ENCODE results near the gene TMEM178B. TPM values are rescaled to one million over a fixed set of nuclear protein-coding genes. Genes with fewer than 3 reads are reported as not detected.

Gene TMEM178B
- total and polyA plus RNA-seq, 2 of the 13 experiments (the other 11 are each of a cell fraction or from before 2014, with no cell fraction given), result 0.01 to 0.02 TPM

DNA sequence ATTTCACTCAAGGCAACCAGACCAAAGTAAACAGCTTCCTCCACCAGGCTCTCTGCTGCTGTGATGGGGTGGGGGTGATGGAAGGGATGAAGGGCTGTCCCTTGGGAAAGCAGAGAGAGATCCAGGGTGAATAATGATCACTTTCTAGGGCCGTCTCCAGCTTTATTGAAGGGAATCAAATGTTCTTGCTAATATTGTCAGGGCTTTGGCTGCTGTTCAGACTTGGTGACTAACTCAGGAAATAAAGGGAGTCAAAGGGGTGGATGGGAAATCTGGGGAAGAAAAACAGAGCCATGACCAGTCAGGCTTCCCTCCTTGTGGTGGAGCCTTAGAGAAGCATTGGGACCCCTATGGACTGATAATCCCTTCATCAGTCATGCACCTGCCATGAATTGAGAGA is 281.2 kb downstream of the TMEM178B start (continued):
- TF ChIP-seq ZNF260 (CRISPR knock-in tag; IDR thresholded peaks at IDR 0.05; ENCODE audit: borderline replicate concordance, low read depth) (no peak), ZNF430 (CRISPR knock-in tag; IDR thresholded peaks at IDR 0.05) (no peak)

DNA sequence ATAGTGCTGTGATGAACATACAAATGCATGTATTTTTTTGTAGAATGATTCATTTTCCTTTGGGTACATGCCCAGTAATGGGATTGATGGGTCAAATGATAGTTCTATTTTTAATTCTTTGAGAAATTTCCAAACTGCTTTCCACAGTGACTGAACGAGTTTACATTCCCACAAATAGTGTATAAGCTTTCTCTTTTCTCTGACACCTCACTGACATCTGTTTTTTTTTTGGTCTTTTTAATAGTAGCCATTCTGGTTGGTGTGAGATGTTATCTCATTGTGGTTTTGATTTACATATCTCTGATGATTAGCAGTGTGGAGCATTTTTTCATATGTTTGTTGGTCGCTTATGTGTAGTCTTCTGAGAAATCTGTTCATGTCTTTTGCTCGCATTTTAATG is 282.3 kb downstream of the TMEM178B start:
- intact Hi-C loops (cut with micrococcal nuclease; ENCODE audit: unreplicated experiment), result no loop called here
- Histone ChIP-seq H3K4me3 (replicated peaks in 1 of 3; ENCODE audit: insufficient read depth in 1 of 3, low read depth in 2 of 3, low read length in 3 of 3) (no peak overlapping the region), H3K27ac (ENCODE audit: extremely low read length, insufficient read depth, low read length) (no peak overlapping the region), H3K4me1 (ENCODE audit: insufficient read depth, low read length) (no peaks in the 10 kb centered on the region), H3K9me3 (ENCODE audit: low read length) (no peaks in the 10 kb centered on the region), H2AFZ (ENCODE audit: low read length) (no peak overlapping the region), H3K9ac (ENCODE audit: insufficient read depth, low read depth, low read length) (no peak overlapping the region), H4K20me1 (ENCODE audit: insufficient read depth, low read length) (no peaks in the 10 kb centered on the region), H3K79me2 (ENCODE audit: insufficient read depth, low read length) (no peaks in the 10 kb centered on the region), H3K27me3 (ENCODE audit: control insufficient read depth in 1 of 2, insufficient read depth in 2 of 2, low read length in 2 of 2) (peaks cover 0 to 5% of the 10 kb centered on the region in 2 experiments; a peak in 1 of 5 replicates), H3K4me2 (ENCODE audit: low read depth, low read length) (no peak overlapping the region), H3K36me3 (replicated peaks in 1 of 2; ENCODE audit: control insufficient read depth in 1 of 2, insufficient read depth in 2 of 2, low read length in 2 of 2) (no peaks in the 10 kb centered on the region)
- FAIRE-seq, result no peak
- TF ChIP-seq, protein P1, sequence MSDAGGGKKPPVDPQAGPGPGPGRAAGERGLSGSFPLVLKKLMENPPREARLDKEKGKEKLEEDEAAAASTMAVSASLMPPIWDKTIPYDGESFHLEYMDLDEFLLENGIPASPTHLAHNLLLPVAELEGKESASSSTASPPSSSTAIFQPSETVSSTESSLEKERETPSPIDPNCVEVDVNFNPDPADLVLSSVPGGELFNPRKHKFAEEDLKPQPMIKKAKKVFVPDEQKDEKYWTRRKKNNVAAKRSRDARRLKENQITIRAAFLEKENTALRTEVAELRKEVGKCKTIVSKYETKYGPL (CRISPR knock-in tag; IDR thresholded peaks at IDR 0.05), result no peak
- ChIA-PET POLR2A (no interaction called here), CTCF (ENCODE audit: low intra/inter-chr PET ratio, low total read pairs) (no interaction called here)
- WGBS (ENCODE audit: low lambda C conversion rate), result 0% methylated on average over 3 of the region's 3 CpGs
- DNase-seq (ENCODE audit: low spot score), result no peak
- in situ Hi-C loops (cut with HindIII; ENCODE audit: extremely low pct_ligation_motif_present, low pct_unique_long_range_greater_than_20kb), result no loop called here
- no TSS peak for BruUV-seq (replicated peaks)
- no peak for ATAC-seq

DNA sequence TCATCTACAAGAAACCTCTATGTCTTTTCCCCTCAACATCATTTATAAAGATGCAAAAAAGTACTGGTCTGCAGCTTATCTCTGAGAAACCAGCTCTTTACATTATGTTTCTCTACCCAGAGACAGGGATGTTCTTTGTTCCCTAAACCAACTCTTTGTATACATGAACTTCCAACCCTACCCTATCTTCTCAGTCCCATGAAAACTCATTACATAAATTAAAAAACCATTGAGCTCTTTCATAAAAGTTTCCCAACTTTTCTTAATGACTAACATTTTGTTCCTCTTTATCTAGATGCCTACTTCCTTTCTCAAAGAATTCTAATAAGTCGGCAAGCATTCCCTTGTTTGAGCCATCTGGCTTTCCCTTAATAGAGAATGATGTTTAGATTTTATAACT is 284.5 kb downstream of the TMEM178B start:
- H3K36me3 ChIP-seq (replicated peaks in 1 of 2; ENCODE audit: control insufficient read depth in 1 of 2, insufficient read depth in 2 of 2, low read length in 2 of 2), result no peaks in the 10 kb centered on the region
- H3K4me1 ChIP-seq (ENCODE audit: insufficient read depth, low read length), result no peaks in the 10 kb centered on the region
- no peaks in the 10 kb centered on the region for H3K9me3 ChIP-seq (ENCODE audit: low read length)
- ChIA-PET POLR2A (no interaction called here), CTCF (ENCODE audit: low intra/inter-chr PET ratio, low total read pairs) (no interaction called here)
- intact Hi-C loops (cut with micrococcal nuclease; ENCODE audit: unreplicated experiment), result no loop called here
- no peaks in the 10 kb centered on the region for H3K27me3 ChIP-seq (ENCODE audit: control insufficient read depth in 1 of 2, insufficient read depth in 2 of 2, low read length in 2 of 2)
- ATAC-seq, result no peak
- H3K9ac ChIP-seq (ENCODE audit: insufficient read depth, low read depth, low read length), result no peak overlapping the region
- in situ Hi-C loops (cut with HindIII; ENCODE audit: extremely low pct_ligation_motif_present, low pct_unique_long_range_greater_than_20kb), result no loop called here
- no peak for DNase-seq (ENCODE audit: low spot score)
- WGBS (ENCODE audit: low lambda C conversion rate), result 2% methylated on average over 1 of the region's 1 CpG
- BruUV-seq (replicated peaks), result no TSS peak
- FAIRE-seq, result no peak
- no peak overlapping the region for H3K4me3 ChIP-seq (replicated peaks in 1 of 3; ENCODE audit: insufficient read depth in 1 of 3, low read depth in 2 of 3, low read length in 3 of 3)
- H3K79me2 ChIP-seq (ENCODE audit: insufficient read depth, low read length), result no peaks in the 10 kb centered on the region
- no peak overlapping the region for H3K4me2 ChIP-seq (ENCODE audit: low read depth, low read length)
- no peak overlapping the region for H2AFZ ChIP-seq (ENCODE audit: low read length)
- no peaks in the 10 kb centered on the region for H4K20me1 ChIP-seq (ENCODE audit: insufficient read depth, low read length)
- no peak overlapping the region for H3K27ac ChIP-seq (ENCODE audit: extremely low read length, insufficient read depth, low read length)
- TF ChIP-seq, protein P2, sequence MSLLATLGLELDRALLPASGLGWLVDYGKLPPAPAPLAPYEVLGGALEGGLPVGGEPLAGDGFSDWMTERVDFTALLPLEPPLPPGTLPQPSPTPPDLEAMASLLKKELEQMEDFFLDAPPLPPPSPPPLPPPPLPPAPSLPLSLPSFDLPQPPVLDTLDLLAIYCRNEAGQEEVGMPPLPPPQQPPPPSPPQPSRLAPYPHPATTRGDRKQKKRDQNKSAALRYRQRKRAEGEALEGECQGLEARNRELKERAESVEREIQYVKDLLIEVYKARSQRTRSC (CRISPR knock-in tag; IDR thresholded peaks at IDR 0.05; ENCODE audit: low read depth), result no peak
- TF ChIP-seq, protein P3, sequence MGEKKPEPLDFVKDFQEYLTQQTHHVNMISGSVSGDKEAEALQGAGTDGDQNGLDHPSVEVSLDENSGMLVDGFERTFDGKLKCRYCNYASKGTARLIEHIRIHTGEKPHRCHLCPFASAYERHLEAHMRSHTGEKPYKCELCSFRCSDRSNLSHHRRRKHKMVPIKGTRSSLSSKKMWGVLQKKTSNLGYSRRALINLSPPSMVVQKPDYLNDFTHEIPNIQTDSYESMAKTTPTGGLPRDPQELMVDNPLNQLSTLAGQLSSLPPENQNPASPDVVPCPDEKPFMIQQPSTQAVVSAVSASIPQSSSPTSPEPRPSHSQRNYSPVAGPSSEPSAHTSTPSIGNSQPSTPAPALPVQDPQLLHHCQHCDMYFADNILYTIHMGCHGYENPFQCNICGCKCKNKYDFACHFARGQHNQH (CRISPR knock-in tag; IDR thresholded peaks at IDR 0.05), result no peak
- TF ChIP-seq ZNF713 (CRISPR knock-in tag; IDR thresholded peaks at IDR 0.05) (no peak), IRX3 (CRISPR knock-in tag; IDR thresholded peaks at IDR 0.05; ENCODE audit: borderline replicate concordance, low read depth) (no peak), IKZF1 (IDR thresholded peaks at IDR 0.05) (no peak), ZNF790 (CRISPR knock-in tag; IDR thresholded peaks at IDR 0.05; ENCODE audit: borderline replicate concordance) (no peak), SOX5 (CRISPR knock-in tag; IDR thresholded peaks at IDR 0.05; ENCODE audit: borderline replicate concordance) (no peak)
- TF ChIP-seq, protein P4, sequence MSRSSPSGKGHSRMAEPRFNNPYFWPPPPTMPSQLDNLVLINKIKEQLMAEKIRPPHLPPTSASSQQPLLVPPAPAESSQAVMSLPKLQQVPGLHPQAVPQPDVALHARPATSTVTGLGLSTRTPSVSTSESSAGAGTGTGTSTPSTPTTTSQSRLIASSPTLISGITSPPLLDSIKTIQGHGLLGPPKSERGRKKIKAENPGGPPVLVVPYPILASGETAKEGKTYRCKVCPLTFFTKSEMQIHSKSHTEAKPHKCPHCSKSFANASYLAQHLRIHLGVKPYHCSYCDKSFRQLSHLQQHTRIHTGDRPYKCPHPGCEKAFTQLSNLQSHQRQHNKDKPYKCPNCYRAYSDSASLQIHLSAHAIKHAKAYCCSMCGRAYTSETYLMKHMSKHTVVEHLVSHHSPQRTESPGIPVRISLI (CRISPR knock-in tag; IDR thresholded peaks at IDR 0.05; ENCODE audit: borderline replicate concordance), result no peak
- TF ChIP-seq, protein P5, sequence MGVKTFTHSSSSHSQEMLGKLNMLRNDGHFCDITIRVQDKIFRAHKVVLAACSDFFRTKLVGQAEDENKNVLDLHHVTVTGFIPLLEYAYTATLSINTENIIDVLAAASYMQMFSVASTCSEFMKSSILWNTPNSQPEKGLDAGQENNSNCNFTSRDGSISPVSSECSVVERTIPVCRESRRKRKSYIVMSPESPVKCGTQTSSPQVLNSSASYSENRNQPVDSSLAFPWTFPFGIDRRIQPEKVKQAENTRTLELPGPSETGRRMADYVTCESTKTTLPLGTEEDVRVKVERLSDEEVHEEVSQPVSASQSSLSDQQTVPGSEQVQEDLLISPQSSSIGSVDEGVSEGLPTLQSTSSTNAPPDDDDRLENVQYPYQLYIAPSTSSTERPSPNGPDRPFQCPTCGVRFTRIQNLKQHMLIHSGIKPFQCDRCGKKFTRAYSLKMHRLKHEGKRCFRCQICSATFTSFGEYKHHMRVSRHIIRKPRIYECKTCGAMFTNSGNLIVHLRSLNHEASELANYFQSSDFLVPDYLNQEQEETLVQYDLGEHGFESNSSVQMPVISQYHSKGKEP (CRISPR knock-in tag; IDR thresholded peaks at IDR 0.05), result no peak

Data from HepG2 (cell line).